GM20000 (cell line): ENCODE measurements around the gene BMERB1.

Source experiments
- DNase-seq: peaks from one replicate; pipeline ENCODE4 v3.0.0; 2012; ENCODE audit warnings: low spot score
- TF ChIP-seq, protein P1 (sequence below): IDR thresholded peaks from 2 replicates; pipeline ENCODE4 v1.5.1; 2012; ENCODE audit warnings: mild to moderate bottlenecking, control low read depth; ENCODE audit errors: extremely low read depth, missing control alignments

BMERB1 gene

DNA sequence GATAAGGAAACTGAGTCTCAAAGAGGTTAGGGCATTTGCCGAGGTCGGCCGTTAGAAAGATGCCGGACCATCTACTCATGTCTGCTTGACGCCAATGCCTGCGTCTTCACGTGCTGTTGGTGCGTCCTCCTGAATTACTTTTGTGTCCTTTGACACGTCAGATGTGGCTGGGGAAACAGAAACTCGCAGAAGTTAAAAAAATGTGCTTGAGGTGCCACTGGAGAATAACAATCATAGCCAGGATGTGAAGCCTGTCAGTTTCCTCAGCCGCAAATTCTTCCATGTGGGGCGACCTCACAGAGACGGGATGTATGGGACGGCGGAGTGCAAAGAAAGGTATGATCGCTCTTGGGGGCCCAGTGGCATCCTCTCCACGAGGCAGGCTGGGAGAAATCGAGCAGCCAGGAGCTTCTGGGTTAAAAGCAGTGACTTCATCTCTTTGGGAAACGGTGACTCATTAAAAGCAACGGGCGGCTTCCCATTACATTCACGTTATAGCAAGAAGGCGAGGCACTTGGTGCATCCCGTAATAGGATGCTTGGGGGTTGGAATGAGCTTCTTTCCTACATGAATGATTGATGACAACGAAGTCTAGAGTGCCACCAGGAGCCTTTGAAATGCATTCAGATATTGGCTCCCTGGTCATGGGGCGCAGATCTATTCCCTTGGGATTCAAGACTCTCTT, 67.8 kb downstream of the BMERB1 start:
- no peak for DNase-seq
- TF ChIP-seq, protein P1, sequence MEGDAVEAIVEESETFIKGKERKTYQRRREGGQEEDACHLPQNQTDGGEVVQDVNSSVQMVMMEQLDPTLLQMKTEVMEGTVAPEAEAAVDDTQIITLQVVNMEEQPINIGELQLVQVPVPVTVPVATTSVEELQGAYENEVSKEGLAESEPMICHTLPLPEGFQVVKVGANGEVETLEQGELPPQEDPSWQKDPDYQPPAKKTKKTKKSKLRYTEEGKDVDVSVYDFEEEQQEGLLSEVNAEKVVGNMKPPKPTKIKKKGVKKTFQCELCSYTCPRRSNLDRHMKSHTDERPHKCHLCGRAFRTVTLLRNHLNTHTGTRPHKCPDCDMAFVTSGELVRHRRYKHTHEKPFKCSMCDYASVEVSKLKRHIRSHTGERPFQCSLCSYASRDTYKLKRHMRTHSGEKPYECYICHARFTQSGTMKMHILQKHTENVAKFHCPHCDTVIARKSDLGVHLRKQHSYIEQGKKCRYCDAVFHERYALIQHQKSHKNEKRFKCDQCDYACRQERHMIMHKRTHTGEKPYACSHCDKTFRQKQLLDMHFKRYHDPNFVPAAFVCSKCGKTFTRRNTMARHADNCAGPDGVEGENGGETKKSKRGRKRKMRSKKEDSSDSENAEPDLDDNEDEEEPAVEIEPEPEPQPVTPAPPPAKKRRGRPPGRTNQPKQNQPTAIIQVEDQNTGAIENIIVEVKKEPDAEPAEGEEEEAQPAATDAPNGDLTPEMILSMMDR, result no peak

DNA sequence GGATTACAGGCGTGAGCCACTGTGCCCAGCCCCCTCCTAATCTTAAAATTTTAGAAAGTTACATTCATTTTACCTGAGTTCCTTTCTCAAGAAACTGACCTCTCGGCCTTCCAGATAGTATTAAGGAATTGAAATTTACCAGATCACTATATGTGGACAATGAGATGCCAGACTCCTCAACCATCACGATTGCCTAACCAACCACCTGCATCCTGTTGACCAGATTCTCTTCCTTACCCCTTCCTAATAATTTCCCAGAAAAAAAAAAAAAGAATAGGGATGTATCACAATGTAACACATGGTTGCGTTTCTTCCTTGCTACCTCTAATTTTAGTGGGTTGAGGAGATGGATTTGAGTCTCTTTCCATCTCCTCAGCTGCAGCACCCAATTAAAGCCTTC, 72.1 kb downstream of the BMERB1 start:
- TF ChIP-seq, protein P1, result no peak
- DNase-seq, result no peak

DNA sequence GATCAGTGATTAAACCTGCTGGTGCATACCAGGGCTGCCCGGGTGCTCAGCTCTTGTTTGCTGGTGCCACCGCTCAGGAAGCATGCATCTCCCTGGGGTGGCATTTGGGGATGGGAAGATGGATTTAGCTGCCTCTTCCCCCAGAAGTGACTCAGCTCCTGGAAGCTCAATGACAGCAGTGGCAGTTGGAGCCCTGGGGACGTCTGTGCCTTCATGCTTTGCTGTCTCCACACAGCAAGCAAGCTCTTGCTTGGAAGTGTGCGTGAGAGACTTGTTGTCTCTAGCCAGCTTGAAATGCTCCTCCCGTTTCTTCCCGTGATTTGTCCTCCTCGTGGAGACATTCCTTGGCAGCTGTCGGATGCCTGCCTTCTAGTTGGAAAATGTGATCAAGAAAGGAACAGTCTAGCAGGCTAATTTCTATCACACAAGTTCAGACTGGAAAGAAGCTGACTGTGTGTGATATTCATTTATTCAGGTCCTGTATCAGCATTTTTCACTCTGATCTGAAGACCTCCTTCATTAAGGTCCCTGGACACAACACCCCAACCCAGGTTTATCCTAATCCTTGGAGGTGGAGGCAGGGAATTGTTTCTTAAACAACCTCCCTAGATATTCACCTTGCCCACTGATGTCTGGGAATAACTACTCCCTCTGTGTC, 73.0 kb downstream of the BMERB1 start:
- DNase-seq, result no peak
- TF ChIP-seq, protein P1, result no peak

DNA sequence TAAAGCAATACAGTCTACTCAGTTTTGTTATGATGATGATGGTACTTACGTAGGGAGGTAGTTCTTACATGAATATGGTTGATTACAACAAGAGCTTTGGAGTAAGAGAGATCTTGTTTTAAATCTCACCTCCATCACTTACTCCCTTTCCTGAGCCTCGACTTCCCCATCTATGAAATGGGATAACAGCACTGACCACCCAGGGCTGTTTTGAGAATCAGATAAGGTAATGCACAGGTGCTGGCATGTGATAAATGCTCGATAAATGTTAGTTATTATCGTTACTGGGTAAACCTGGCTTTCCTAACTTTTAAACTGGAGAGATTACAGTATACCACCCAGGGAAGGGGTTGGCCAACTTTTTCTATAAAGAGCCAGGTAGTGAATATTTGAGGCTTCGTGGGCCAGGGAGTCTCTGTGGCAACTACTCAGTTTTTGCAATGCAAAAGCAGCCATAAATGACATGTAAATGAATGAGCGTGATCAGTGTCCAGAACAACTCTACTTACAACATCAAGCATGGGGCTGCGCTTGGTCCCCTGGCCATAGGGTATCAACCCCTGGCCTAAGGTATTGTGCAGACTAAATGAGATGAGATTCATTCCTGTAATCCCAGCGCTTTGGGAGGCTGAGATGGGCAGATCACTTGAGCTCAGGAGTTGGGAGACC, 73.7 kb downstream of the BMERB1 start:
- no peak for DNase-seq
- TF ChIP-seq, protein P1, result no peak

GRCh38 chr16:15509051-15509592, 74.7 kb downstream of the BMERB1 start:
- no peak for DNase-seq
- TF ChIP-seq, protein P1, result no peak

DNA sequence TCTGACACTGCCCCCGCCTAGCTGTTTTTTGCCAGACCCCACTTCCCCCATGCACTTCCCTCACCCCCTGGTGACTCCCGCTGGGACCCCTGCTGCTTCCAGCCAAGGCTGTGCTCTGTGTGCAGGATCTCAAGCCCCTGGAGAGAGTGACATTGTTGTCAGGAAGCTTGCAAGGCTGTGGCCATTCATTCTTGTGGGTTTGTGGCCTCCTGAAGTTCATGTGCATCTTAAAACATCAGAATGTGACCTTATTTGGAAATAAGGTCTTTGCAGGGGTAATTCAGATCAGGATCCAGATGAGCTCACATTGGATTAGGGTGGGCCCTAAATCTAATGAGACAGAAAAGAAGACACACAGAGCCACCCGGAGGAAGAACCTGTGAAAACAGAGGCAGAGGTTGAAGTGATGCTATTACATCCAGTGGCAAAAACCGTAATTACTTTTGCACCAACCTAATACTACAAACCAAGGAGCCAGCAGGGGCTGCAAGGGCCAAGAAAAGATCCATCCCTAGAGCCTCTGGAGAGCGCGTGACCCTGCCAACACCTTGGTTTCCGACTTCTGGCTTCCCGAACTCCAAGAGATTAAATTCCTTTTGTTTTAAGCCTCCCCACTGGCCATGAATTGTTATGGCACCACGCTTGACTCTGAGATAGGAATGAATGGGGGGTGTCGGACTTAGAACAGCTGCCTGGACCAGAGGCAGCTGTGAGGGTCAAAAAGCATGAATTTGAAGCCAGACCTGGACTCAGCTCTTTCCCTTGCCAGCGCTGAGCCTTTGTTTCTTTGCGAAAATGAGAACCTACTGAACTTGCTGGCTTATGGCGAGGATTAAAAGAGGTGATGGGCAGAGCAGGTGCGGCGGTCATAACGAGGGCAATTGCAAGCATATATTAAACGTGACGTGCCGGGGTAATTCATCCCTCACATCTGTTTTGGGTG, 75.5 kb downstream of the BMERB1 start:
- TF ChIP-seq, protein P1, result no peak
- no peak for DNase-seq
